Adrenal gland (tissue), 5 donors: ENCODE results near the gene DTX1.

Source experiments
- CTCF ChIP-seq, 6 experiments: fragments of 450-650 bp in 4 of 6; fragments of 200-600 bp in 2 of 6; sonication (generic) in 1 of 6; IDR thresholded peaks; 1 replicate in 5 of 6; 2 replicates in 1 of 6; pipeline versions ENCODE4 v1.5.1 to v1.8.0; 2016 to 2021; ENCODE audit warnings: antibody characterized with exemption in 6 of 6, mild to moderate bottlenecking in 2 of 6, moderate library complexity in 1 of 6
- POLR2A ChIP-seq, 2 donors: fragments of 450-650 bp; IDR thresholded peaks; one replicate each; pipeline ENCODE4 v1.6.1; 2017; ENCODE audit warnings: antibody characterized with exemption in 2 of 2, mild to moderate bottlenecking in 2 of 2, moderate library complexity in 1 of 2
- donor health status: DM: no; HTN: no; CAD: no.

DNA sequence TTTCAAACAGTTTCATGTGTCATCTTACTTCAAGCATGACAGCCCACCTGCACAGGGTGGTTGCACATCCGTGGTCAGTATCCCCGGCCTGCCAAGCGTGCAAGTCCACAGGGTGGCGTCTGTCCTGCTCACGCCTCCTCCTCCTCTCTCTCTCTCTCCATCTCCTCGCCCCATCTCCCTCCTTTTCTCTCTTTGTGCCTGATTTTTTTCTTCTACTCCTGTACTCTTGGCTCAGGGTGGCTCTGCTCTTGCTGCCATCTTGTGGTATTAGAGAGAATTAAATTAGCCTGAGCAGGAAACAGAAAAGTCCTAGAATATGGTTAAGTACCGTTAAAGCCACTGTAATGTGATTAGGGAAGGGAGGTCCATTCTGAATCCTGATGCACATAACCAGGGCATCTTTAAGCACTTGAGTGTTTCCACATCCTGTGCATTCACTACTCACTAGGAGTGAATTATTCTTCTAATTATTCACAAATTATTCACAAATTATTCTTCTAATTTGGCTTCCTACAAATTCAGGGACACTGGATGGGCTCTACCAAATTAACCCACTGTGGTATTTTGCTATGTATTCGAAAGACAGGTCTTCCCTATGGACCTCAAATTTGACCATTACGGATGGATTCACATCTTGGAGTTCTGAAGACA lies 25.5 kb upstream of the DTX1 start:
- peak; percentile 76 to 94 (median 86) for TF ChIP-seq CTCF (IDR thresholded peaks at IDR 0.05)
- TF ChIP-seq POLR2A (IDR thresholded peaks at IDR 0.05) = no peak
